Activated CD4-positive, alpha-beta T cell treated with anti-CD3 and anti-CD28 coated beads for 36 hours (primary cell): ENCODE results near the gene RINL. TPM values are rescaled to one million over a fixed set of nuclear protein-coding genes. Genes with fewer than 3 reads are reported as not detected.
A peak's percentile ranks its signal among the peaks of the same experiment; 100 is the strongest.

Experiments
- ATAC-seq: fragments of 200-7000 bp; cut with Tn5 transposase; one replicate; pipeline ENCODE4 v1.10.0; 2021; ENCODE audit warnings: mild to moderate bottlenecking, moderate library complexity
- CTCF ChIA-PET: fragments of 350-600 bp; sonication (Branson Sonifier 250); formaldehyde crosslinking; loops from one replicate; lab custom pipeline; 2021; ENCODE audit warnings: antibody characterized with exemption; lab: Charles Lee
- POLR2A ChIA-PET: fragments of 350-600 bp; sonication (Branson Sonifier 250); formaldehyde crosslinking; loops from one replicate; lab custom pipeline; 2021; ENCODE audit warnings: antibody characterized with exemption, inconsistent platforms; lab: Charles Lee
- DNase-seq: peaks from one replicate; pipeline ENCODE4 v3.0.0-alpha.2; 2020
- H3K27ac Mint-ChIP-seq: one replicate; pipeline ENCODE4 v1.8.0; 2021; ENCODE audit warnings: mixed read lengths
- H3K27me3 Mint-ChIP-seq: one replicate; pipeline ENCODE4 v1.8.0; 2021; ENCODE audit warnings: mixed read lengths
- H3K36me3 Mint-ChIP-seq: one replicate; pipeline ENCODE4 v1.8.0; 2021; ENCODE audit warnings: low read depth, mixed read lengths
- H3K4me1 Mint-ChIP-seq: one replicate; pipeline ENCODE4 v1.8.0; 2021; ENCODE audit warnings: mixed read lengths
- H3K4me3 Mint-ChIP-seq: one replicate; pipeline ENCODE4 v1.8.0; 2021; ENCODE audit warnings: mild to moderate bottlenecking, moderate library complexity, mixed read lengths
- H3K9me3 Mint-ChIP-seq: one replicate; pipeline ENCODE4 v1.8.0; 2021; ENCODE audit warnings: low read depth, mixed read lengths
- intact Hi-C, 2 experiments: fragments of 100-400 bp; cut with DNase I in 1 of 2; cut with micrococcal nuclease in 1 of 2; formaldehyde crosslinking; loops; one replicate each; pipeline versions ENCODE4 v1.14.2 to v1.15.1; 2022 to 2024; cut with DNase I, micrococcal nuclease
- total RNA-seq, 2 experiments: library from RNA; stranded (reverse); gene quantifications; one replicate each; pipeline ENCODE4 v1.2.3, GENCODE V29; 2021

Gene RINL
- 10 to 100 TPM; 85.8 to 90.3 TPM for total RNA-seq

- POLR2A ChIA-PET: no interaction called here
- Mint-ChIP-seq H3K4me3 (peak within 1 kb of the TSS; percentile 89), H3K4me1 (peaks cover 27% of the 10 kb centered on the region), H3K27me3 (no peaks in the 10 kb centered on the region), H3K27ac (peak within 1 kb of the TSS; percentile 99), H3K9me3 (no peaks in the 10 kb centered on the region), H3K36me3 (peaks cover 16% of the 10 kb centered on the region)
- ATAC-seq (peak; percentile 93), DNase-seq (peak; percentile 84)
- intact Hi-C loops: loop anchor here (1.0 kb wide), 4 partner anchors 8 to 52 kb away; partner anchors contain the start of genes MRPS12 (in 1 of the 2), NFKBIB (in 1 of the 2), SARS2 (in 1 of the 2) and SIRT2 (in 1 of the 2)
- CTCF ChIA-PET: interaction anchor here (0.6 to 3.6 kb wide), 6 partner anchors 8 to 52 kb away, joined by 3 to 35 read pairs (median 4); no protein-coding TSS in a partner anchor
These were observed at the start of gene RINL for GRCh38 chr19:38877781-38878574. TSS of gene RINL (minus strand) at chr19:38878275. CDS start at chr19:38876742, 1,533 bp downstream.

GRCh38 chr19:38924388-38924787 is 46.3 kb upstream of the RINL start:
- H3K9me3 Mint-ChIP-seq: no peaks in the 10 kb centered on the region
- no peak for ATAC-seq
- peaks cover 15% of the 10 kb centered on the region for H3K4me1 Mint-ChIP-seq
- CTCF ChIA-PET: interaction anchor here (0.7 to 1.1 kb wide), 3 partner anchors 58 to 563 kb away, joined by 3 to 4 read pairs (median 3); no protein-coding TSS in a partner anchor
- POLR2A ChIA-PET: no interaction called here
- no peak overlapping the region for H3K27ac Mint-ChIP-seq
- H3K36me3 Mint-ChIP-seq: peaks cover 23% of the 10 kb centered on the region
- H3K27me3 Mint-ChIP-seq: no peaks in the 10 kb centered on the region
- H3K4me3 Mint-ChIP-seq: no peak overlapping the region
- no peak for DNase-seq
- intact Hi-C loops: no loop called here

- H3K27ac Mint-ChIP-seq: no peak overlapping the region
- H3K27me3 Mint-ChIP-seq: no peaks in the 10 kb centered on the region
- no peaks in the 10 kb centered on the region for H3K4me1 Mint-ChIP-seq
- peaks cover 18% of the 10 kb centered on the region for H3K36me3 Mint-ChIP-seq
- CTCF ChIA-PET: no interaction called here
- DNase-seq: no peak
- H3K9me3 Mint-ChIP-seq: no peaks in the 10 kb centered on the region
- no peak for ATAC-seq
- POLR2A ChIA-PET: no interaction called here
- intact Hi-C loops: no loop called here
- H3K4me3 Mint-ChIP-seq: no peak overlapping the region
These were observed 44.4 kb upstream of the RINL start for GRCh38 chr19:38922482-38922881.

- no peak overlapping the region for H3K27ac Mint-ChIP-seq
- H3K4me3 Mint-ChIP-seq: no peak overlapping the region
- DNase-seq: no peak
- no peak for ATAC-seq
- H3K36me3 Mint-ChIP-seq: peaks cover 18% of the 10 kb centered on the region
- H3K27me3 Mint-ChIP-seq: no peaks in the 10 kb centered on the region
- H3K9me3 Mint-ChIP-seq: no peaks in the 10 kb centered on the region
- ChIA-PET POLR2A (no interaction called here), CTCF (interaction anchor here (1.2 kb wide), 1 partner anchor 9 kb away, joined by 3 read pairs; the partner anchor contains the start of genes MRPS12 and SARS2)
- intact Hi-C loops: no loop called here
- H3K4me1 Mint-ChIP-seq: no peaks in the 10 kb centered on the region
These were observed 43.6 kb upstream of the RINL start for GRCh38 chr19:38921420-38922274.

GRCh38 chr19:38920602-38921419 is 42.7 kb upstream of the RINL start:
- POLR2A ChIA-PET: no interaction called here
- Mint-ChIP-seq H3K27me3 (no peaks in the 10 kb centered on the region), H3K4me3 (no peak overlapping the region), H3K36me3 (peaks cover 18% of the 10 kb centered on the region), H3K27ac (no peak overlapping the region), H3K4me1 (no peaks in the 10 kb centered on the region), H3K9me3 (no peaks in the 10 kb centered on the region)
- DNase-seq (no peak), ATAC-seq (no peak)
- CTCF ChIA-PET: interaction anchor here (1.2 kb wide), 1 partner anchor 10 kb away, joined by 3 read pairs; the partner anchor contains the start of genes MRPS12 and SARS2
- intact Hi-C loops: no loop called here

GRCh38 chr19:38919837-38920601 is 41.9 kb upstream of the RINL start:
- Mint-ChIP-seq H3K27me3 (no peaks in the 10 kb centered on the region), H3K4me1 (no peaks in the 10 kb centered on the region), H3K4me3 (no peak overlapping the region), H3K9me3 (no peaks in the 10 kb centered on the region), H3K27ac (no peak overlapping the region), H3K36me3 (peaks cover 18% of the 10 kb centered on the region)
- POLR2A ChIA-PET: interaction anchor here (0.7 kb wide), 1 partner anchor 82 kb away, joined by 4 read pairs; no protein-coding TSS in a partner anchor
- DNase-seq (no peak), ATAC-seq (no peak)
- CTCF ChIA-PET: interaction anchor here (1.1 kb wide), 1 partner anchor 11 kb away, joined by 5 read pairs; the partner anchor contains the start of genes MRPS12 and SARS2
- intact Hi-C loops: no loop called here

- H3K27ac Mint-ChIP-seq: no peak overlapping the region
- intact Hi-C loops: no loop called here
- DNase-seq (no peak), ATAC-seq (no peak)
- H3K4me1 Mint-ChIP-seq: no peaks in the 10 kb centered on the region
- CTCF ChIA-PET: interaction anchor here (1.0 kb wide), 1 partner anchor 369 kb away, joined by 3 read pairs; no protein-coding TSS in a partner anchor
- POLR2A ChIA-PET: no interaction called here
- H3K4me3 Mint-ChIP-seq: no peak overlapping the region
- peaks cover 12% of the 10 kb centered on the region for H3K36me3 Mint-ChIP-seq
- H3K27me3 Mint-ChIP-seq: no peaks in the 10 kb centered on the region
- no peaks in the 10 kb centered on the region for H3K9me3 Mint-ChIP-seq
These were observed 40.5 kb upstream of the RINL start for GRCh38 chr19:38918526-38918925.

- no peak for ATAC-seq
These were observed 39.9 kb upstream of the RINL start for GRCh38 chr19:38917921-38918491.

GRCh38 chr19:38917516-38917915 is 39.4 kb upstream of the RINL start:
- Mint-ChIP-seq H3K36me3 (peaks cover 12% of the 10 kb centered on the region), H3K27ac (no peak overlapping the region), H3K4me1 (peaks cover 5% of the 10 kb centered on the region), H3K4me3 (no peak overlapping the region), H3K27me3 (no peaks in the 10 kb centered on the region), H3K9me3 (no peaks in the 10 kb centered on the region)
- ATAC-seq (no peak), DNase-seq (no peak)
- POLR2A ChIA-PET: no interaction called here
- CTCF ChIA-PET: interaction anchor here (0.7 to 1.1 kb wide), 2 partner anchors 13 to 171 kb away, joined by 3 to 4 read pairs; partner anchors contain the start of genes MRPS12 and SARS2
- intact Hi-C loops: no loop called here

More at GRCh38 chr19:38917921-38918491, 39.9 kb upstream of the RINL start:
- no peaks in the 10 kb centered on the region for H3K27me3 Mint-ChIP-seq
- H3K4me1 Mint-ChIP-seq: no peaks in the 10 kb centered on the region
- no peak overlapping the region for H3K27ac Mint-ChIP-seq
- H3K4me3 Mint-ChIP-seq: no peak overlapping the region
- H3K36me3 Mint-ChIP-seq: peaks cover 12% of the 10 kb centered on the region
- no peaks in the 10 kb centered on the region for H3K9me3 Mint-ChIP-seq
- intact Hi-C loops: no loop called here
- ChIA-PET POLR2A (no interaction called here), CTCF (interaction anchor here (1.1 kb wide), 1 partner anchor 13 kb away, joined by 4 read pairs; the partner anchor contains the start of genes MRPS12 and SARS2)
- DNase-seq: no peak
